NCI-H748 (cell line): Measurements from ENCODE around the gene A3GALT2.

ENCODE experiments used
- DNase-seq: peaks from one replicate; lab custom pipeline; 2025; ENCODE audit not compliant: unreplicated experiment; lab: John Stamatoyannopoulos, UW

A3GALT2 gene

DNA sequence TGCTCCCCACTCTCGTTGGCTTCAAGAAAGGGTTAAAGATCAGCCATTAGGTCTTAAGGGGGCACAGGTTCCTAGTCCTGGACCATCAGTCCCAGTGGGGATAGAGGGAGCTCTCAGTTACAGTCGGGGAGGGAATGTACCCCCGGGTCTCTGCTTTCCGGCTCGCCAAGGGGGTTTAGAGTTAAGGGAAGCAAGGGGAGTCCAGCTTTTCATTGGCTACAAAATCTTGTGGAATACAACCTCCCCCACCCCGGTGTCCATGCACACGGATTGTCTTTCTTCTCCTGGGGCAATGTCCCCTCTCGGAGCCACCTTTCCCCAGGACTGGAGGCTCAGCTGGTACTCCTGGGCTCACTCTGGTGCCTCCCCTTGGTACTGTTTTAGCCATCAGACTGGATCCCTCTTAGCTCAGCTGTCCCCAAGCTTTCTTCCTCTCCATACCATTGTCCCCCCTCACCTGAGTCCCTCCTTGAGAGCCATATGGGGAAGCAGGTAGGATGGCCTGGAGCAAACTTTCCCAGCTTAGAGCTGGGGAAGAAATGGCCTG, at the start of gene A3GALT2:
Gene A3GALT2 (minus strand): TSS at position 480 of the 547 bp plus-strand sequence. CDS start 0 bp downstream, at position 480.
- no peak for DNase-seq

DNA sequence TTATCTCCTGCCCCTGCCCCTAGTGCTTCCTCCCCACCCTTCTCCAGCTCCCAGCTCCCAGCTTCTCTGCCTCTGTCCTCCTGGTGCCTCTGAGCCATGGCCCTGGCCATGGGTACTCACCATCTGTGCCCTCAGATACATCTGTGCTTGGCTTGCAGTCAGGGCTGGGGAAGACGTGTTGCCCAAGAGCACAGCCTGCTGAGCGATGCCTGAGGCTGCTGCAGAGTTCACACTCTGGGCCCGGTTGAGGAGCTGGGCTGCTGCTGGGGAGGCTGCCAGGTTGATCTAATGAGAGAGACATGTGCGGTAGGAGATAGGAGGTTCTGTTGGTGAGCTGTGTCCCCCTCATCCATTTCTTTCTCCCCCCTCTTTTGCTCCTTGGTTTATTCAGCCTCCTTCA, 49.4 kb upstream of the A3GALT2 start:
- no peak for DNase-seq

DNA sequence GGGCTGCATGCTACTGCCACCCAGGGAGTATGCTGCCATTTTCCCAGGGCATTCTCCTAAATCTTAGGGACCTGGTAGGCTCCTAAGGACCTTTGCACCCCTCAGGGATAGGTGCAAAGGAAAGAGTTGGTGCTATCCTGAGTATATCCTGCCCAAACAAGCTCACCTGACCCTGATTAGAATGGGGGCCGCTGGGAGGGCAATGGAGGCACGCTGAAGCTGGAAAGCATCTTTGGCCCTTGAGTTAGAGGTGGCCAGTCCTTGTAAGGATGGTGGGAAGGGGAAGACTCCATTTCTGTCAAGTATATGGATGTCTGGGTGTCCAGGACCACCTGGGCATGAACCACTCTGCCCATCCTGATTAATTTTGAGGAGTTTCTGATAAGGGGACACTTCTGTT, 48.9 kb upstream of the A3GALT2 start:
- DNase-seq, result no peak

DNA sequence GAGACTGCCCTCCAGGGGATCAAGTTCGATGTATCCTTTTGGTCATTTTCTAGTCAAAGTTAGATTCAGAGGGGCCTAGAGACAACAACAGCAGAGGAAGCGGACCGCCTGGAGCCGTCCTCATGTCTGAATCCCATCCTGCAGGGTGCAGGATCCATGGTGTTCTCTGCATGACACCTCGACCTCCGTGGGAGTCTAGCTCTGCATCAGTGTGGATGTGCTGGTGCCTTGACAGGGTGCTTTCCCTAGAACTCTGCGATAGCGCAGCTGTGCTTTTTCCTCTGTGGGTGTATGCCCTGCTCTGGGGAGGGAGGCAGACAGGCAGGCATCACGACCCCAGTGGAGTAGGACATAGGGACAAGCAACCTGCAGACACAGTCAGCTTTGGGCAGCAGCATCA, 48.2 kb upstream of the A3GALT2 start:
- no peak for DNase-seq

DNA sequence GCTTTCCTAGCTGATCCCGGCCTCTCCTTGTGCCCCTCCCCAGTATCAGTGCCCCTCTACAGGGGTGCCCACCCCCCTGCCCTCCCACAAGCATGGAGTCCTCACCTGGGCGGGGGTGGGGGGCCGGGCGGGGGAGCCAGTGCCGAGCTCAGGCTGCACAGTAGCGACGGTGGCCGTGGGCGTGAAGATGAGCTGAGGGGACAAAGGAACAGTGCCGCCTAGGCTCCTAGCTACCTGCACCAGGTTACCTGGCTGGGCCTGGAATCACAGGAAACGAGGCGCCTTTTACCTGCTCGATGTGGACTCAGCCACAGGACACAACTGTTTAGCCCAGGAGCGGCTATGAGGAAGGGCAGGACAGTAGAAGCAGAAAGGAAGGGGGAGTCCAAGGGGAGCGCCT, 47.5 kb upstream of the A3GALT2 start:
- DNase-seq, result no peak

DNA sequence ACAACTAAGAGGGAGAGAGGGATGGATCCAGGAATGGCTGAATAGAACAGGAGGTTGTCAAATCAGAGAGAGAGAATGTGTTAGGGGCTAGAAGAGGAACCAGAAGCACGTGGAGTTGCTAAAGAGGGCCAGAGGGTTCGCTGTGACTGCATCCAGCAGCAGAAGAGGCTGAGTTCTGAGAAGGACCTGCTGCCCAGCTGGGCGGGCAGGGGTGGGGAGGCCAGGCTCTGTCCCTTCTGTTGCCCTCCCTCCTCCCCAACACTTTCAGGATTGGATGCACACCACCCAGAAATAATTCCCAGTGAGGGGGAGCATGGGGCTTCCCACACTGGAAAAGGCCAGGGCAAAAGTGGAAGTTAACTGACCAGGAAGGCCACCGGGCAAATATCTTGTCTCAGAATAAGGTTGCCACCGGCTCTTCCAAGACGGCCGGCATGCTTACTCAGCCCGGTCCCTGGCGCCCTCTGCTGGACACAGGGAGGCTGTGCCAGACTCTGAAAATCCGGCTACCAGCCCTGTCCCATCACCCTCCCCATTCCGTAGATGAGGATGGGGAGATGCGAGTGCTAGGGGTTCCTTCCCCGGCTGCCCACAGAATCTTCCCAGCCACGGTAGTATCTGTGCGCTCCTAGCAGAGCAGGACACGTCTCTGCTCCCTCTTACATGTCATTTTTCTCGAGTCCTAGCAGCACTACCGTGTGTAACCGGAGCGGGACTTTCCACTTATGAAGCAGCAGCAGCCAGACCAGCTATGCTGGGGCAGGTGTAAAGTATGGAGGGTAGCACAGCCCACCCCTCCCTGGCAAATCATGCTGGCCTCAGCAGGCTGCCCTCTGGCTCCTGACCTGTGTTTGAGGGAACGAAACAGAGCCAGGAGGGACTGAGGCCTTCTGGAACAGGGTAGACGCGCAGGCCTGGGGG, 46.8 kb upstream of the A3GALT2 start:
- DNase-seq, result peak; percentile 66

DNA sequence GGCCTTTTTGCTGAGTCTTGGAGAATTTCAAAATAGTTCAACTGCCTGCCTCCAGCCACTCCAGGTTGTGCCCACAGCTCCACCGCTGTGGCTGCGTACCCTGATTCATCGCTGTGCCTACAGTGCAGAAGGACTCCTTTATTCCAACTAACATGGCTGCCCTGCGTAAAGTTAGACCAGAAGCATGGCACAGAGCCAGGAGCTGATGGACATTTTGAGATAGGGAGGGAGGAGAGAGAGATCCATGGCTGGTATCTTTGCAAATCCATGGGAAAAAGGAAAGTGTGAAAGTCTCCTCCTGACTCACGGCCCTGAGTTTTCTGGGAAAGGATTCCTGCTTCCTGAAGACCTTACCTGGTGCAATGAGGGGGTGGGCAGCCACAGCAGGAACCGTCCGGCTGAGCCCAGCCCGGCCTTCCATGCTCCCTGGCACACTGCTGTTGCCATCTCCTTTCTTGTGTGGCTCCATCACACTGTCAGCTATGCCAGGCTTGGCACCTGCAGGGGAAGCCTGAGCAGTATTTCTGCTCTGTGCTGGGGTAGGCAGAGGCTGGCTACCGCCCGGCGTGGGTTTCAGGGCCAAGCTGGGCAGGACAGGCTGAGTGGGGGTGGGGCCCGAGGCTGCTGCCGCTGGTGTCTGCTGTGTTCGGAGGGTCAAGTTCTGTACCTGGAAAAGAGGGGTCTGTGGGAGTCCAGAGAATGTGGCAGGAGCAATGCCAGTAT, 46.0 kb upstream of the A3GALT2 start:
- DNase-seq, result no peak

DNA sequence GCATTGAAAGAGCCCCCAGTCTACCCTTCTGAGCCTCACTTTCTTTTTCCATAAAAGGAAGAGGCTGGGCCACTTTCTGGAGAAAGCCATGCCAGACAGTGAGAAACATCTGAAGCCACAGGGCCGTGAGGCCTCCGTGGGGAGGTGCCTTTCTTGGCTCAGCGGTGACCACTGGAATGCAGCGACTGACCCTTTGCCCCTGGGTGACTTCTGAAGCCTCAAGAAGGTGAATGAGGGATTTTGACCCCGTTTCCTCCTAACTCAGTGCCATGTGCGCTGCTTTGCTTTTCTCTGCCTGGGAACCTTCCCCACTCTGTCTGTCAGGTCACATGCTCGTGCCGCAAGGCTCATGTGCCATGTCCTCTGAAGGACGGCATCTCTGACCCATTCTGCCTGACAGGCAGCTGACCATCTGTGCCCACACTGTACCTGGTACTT, 44.7 kb upstream of the A3GALT2 start:
- no peak for DNase-seq

DNA sequence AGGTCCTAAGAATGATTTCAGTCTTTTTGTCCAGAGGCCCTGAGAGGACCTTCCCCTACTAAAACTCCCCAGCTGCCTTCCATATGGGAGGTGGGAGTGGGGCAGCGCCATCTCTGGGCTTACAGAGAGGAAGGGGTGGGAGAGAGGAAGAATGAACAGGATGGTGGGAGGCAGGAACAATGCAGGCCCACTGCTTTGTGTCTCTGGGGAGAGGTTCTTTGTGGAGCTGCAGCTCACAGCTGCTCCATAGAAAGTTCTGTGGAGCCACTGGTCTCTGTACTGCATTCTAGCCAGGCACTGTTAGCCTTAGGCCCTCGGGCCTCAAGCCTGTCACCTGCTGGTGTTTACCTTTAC, 43.6 kb upstream of the A3GALT2 start:
- DNase-seq, result no peak

DNA sequence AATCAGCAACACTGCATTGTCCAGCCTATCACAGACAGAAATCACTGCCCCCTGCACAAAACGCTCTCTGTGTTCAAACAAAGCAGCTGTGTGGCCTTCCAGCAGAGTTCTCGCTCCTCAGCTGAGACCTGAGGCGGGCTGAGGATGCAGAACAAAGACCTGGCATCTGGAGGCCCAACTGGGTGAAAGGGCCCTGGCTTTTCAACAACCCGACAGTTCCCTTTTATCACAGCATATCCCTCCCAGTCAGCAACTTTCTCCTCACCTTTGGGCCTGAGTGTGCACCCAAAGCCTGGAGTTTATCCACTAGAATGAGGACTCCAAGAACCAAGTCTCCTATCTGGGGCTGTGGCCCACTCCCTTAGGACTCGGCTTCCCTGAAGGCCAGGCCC, 42.6 kb upstream of the A3GALT2 start:
- DNase-seq, result peak; percentile 38

DNA sequence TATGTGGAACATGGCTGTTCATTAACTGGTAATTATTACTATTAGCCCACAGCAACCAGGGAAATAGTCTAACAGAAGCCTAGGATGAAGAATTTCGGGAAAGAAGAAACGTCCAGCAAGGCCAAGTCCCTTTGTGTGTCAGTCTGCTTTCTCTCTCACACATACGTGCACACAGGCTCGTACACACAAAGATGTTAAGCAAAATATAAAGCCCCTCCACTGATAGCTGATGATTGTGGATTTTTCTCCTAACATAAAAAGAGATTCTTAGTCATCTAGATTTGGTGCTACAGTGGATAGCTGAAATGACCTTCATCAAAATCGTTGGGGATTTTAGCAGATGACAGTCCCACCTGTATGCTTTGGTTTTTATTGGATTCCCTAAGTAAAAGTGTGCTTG, 42.1 kb upstream of the A3GALT2 start:
- DNase-seq, result no peak

DNA sequence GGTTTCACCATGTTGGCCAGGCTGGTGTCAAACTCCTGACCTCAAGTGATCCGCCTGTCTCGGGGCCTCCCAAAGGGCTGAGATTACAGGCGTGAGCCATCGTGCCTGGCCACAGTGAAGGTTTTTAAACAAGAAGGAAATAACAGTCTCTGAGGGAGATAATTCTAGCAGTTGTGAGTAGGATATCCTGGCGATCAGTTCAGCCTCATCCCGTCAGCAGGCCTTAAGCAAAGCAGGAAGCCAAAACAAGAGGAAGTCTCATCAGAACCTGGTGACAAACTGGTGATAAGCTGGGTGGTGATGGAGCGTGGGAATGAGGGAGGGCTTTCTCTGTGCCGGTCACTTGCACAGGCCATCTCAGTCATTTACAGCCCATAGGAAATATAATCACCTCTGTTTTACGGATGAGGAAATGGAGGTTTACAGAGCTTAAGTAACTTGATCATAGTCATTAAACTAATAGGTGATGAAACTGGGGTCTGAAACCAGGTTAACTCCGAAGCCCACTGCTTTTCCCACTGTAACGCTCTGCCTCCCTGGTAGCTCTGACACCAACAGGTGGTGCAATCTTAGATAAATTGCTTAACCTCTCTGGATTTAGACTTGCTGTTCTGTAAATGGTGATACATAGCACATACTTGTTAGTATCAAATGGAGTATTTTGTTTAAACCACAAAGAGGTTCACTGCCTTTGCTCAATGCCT, 40.8 kb upstream of the A3GALT2 start:
- no peak for DNase-seq

DNA sequence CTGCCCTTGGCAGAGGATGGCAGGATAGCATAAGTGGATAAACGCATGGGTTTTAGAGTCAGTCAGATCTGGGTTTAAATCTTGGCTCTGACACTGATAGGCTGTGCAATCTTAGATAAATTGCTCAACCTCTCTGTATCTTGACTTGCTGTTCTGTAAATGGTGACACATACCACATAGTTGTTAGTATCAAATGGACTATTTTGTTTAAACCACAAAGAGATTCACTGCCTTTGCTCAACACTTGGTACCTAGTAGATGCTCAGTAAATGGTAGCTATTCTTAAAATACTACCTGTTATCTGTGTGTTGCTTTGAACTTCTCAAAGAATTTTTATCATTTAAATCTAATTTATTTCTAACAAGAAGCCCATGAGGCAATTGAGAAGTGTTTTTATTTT, 39.5 kb upstream of the A3GALT2 start:
- no peak for DNase-seq

DNA sequence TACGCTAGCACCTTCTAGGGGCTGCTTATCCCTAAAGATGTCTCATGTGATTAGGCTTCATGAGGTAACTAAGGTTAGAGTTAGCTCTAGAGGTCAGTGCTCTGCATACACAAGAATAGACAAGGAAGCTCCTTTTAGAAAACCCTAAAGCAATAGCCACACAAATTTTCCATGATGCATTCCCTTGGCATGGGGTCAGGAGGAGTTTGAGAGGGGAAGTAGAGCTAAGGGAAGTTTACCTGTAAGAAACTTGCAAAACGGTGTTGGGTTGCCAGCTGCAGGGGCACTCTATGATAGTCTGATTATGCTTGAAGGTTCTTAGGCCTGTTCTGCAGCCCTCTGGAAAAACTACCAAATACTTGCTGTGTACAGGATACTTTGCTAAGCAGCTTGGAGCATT, 39.0 kb upstream of the A3GALT2 start:
- no peak for DNase-seq

DNA sequence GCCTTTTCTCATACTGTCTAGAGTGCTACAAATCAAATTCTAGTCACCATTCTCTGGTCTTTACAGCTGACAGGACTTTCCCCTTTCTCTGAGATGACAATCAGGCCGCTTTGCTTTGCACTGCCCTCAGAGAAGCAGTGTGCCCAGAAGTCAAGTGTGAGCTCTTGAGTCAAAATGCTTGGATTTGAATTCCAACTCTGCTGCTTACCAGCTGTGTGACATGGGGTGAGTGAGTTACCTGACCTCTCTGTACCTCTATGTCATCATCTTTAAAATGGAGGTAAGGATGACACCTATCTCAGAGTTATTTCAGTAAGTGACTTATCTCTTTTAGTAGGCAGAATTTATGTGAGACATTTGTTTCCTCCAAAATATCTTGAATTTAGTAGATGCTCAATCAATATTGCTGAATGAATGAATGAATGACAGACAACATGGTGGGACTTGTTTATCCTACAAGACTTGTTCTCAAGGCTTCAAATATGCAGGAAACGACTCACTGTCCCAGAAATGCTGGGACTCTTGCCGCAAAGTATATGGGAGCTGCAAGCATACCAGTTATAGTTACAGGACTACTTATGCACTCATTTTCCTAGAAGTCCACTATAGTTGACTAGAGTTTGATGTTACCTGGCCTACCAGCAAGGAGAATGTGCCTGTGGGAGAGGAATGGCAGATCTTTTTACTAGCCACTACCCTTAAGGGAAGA, 38.1 kb upstream of the A3GALT2 start:
- no peak for DNase-seq

DNA sequence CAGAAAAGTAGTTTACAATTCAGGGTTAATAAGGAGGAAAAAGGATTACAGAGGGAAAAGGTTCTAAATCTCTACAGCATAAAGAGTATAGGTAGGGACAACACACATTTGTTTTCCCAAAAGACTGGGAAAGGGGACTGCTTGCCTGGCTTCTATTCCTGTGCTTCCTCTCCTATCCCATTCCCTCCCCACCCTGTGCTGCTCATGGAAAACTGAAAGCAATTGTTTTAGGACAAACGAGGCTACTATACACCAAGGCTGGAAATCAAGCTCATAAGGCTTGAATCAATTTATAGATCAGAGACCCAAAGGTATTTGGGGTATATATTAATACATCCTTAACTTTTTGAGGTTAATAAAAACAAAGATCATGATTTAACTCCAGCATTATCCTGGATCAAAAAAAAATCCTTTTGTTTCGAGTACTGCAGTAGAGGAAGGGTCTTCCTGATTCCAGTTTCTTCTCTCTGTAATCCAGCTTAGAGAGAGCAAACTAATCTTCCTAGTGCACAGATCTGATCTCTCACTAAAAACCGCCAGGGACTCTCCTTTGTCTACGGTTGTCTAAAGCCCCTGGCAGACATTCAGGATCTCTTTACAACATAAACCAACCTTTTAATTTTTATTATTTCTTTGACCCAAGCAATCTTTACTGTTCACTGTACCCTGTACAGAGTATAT, 37.4 kb upstream of the A3GALT2 start:
- no peak for DNase-seq

DNA sequence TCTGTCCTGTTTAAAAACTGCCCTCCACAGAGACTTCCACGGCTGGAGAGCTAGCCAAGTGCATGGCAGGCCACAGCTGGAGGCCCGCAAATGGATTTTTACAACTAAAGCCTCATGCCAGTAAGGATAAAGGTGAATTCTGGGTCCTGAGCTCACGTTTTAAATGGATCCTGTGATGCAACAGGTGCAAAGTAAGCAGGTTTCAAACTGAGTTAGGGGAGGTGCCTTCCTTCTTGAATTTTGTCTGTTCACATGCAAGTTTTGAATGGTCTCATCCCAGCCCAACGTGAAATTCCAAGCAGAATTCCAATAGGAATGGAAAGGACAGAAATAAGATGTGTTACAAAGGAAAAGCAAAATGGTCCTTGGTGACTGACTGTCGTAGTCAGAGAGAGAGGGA, 36.2 kb upstream of the A3GALT2 start:
- DNase-seq, result no peak

DNA sequence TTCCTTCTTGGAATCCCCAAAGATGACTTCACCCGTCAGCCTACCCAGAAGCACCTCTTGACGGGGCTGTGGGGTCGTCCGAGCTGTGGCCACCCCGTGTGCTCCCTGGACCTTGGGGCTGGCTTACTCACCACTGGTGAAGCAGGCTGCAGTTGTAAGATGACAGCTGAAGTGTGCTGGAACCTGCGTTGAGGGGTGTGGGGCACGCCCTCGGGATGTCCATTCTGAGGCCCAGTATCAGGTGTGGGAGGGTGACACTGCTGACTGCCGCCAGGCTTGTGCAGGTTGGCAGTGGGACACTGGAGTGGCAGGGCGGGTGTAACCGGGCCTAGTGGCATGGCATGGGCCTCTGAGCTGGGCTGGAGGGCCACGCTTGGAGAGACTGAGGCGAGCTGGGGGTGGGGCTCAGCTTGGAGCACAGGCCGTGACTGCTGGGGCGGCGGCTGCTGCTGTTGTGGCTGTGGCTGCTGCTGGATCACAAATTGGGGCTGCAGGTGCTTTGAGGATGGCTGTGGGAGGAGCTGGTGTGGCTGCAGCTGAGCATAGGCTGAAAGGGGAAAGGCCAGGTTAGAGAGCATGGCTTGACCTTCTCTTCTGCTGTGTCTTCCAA, 33.9 kb upstream of the A3GALT2 start:
- no peak for DNase-seq

DNA sequence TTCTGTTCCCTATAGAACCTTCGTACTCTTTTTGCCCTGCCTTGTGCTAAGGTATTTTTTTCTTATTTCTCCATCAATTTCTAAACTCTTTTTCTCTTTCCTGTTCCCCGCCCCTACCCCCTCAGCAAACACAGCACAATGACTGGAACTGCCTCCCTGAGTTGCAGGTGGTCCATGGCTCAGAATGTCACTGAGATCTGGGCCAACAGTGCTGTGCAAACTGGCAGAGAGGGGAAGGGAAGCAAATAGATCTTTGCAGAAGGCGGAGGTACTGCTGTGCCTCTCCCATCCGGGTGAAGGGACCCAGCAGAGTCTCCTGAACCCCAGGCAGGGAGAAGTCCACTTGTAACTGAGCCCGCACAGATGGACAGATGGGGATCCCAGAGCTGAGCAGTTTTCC, 32.6 kb upstream of the A3GALT2 start:
- DNase-seq, result no peak

DNA sequence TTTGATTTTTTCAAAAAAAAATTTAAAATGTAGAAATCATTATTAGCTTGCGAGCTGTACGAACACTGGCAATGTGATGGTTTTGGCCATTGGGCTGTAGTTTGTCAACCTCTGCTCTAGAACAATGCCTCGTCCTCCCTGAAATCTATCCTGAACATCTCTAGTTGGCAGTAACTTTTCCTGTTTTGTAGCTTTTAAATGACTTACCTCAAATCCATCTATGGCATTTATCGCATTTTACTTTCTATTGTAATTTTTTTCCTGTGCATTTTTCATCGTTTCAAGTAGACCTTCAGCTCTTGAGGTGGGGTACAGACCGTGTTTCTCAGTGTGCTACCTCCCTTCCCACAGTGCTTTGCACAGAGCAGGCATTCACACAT, 30.4 kb upstream of the A3GALT2 start:
- DNase-seq, result no peak
